MCF 10A (cell line): ENCODE measurements around the gene S100A7. TPM values are rescaled to one million over a fixed set of nuclear protein-coding genes. Genes with fewer than 3 reads are reported as not detected.
A peak's percentile ranks its signal among the peaks of the same experiment; 100 is the strongest.

ENCODE experiments used
- BruUV-seq: library from RNA; stranded (reverse); fragments of 400-500 nt; replicated peaks from 2 replicates; lab custom pipeline; 2021; lab: Mats Ljungman, UMichigan
- CTCF ChIA-PET: fragments of 300-600 bp; sonication (Branson Sonifier 250); formaldehyde crosslinking; extraction: SDS; loops from one replicate; lab custom pipeline; 2021; ENCODE audit warnings: antibody characterized with exemption, inconsistent platforms; lab: Yijun Ruan, JAX
- POLR2A ChIA-PET: fragments of 300-600, 350-650 bp; sonication (Branson Sonifier 250); formaldehyde crosslinking; extraction: SDS; loops from one replicate; lab custom pipeline; 2020; ENCODE audit warnings: antibody characterized with exemption, inconsistent platforms; lab: Yijun Ruan, JAX
- DNase-seq: peaks from one replicate; pipeline ENCODE4 v3.0.0-alpha.2; 2018; ENCODE audit not compliant: unreplicated experiment
- H3K27ac Mint-ChIP-seq: one replicate; pipeline ENCODE4 v1.8.0; 2022; ENCODE audit warnings: mild to moderate bottlenecking, low read depth, mixed read lengths; ENCODE audit not compliant: unreplicated experiment
- H3K27me3 Mint-ChIP-seq: one replicate; pipeline ENCODE4 v1.8.0; 2022; ENCODE audit warnings: mixed read lengths; ENCODE audit not compliant: insufficient read depth, unreplicated experiment
- H3K36me3 Mint-ChIP-seq: one replicate; pipeline ENCODE4 v1.8.0; 2022; ENCODE audit warnings: mild to moderate bottlenecking, moderate library complexity, mixed read lengths; ENCODE audit not compliant: insufficient read depth, unreplicated experiment
- H3K4me1 Mint-ChIP-seq: one replicate; pipeline ENCODE4 v1.8.0; 2022; ENCODE audit warnings: mixed read lengths; ENCODE audit not compliant: insufficient read depth, unreplicated experiment
- H3K4me3 Mint-ChIP-seq: one replicate; pipeline ENCODE4 v1.8.0; 2022; ENCODE audit warnings: mild to moderate bottlenecking, moderate library complexity, mixed read lengths; ENCODE audit not compliant: unreplicated experiment
- H3K9me3 Mint-ChIP-seq: one replicate; pipeline ENCODE4 v1.8.0; 2022; ENCODE audit warnings: mixed read lengths; ENCODE audit not compliant: unreplicated experiment
- CTCF ChIP-seq: fragments of 200-600 bp; IDR thresholded peaks from one replicate; pipeline ENCODE4 v1.8.0; 2022; ENCODE audit warnings: antibody characterized with exemption, mild to moderate bottlenecking; ENCODE audit not compliant: unreplicated experiment
- intact Hi-C: fragments of 100-400 bp; cut with micrococcal nuclease; formaldehyde crosslinking; loops from 2 replicates; pipeline ENCODE4 v1.14.1; 2022
- total RNA-seq: library from RNA; stranded (reverse); gene quantifications from 2 replicates; pipeline ENCODE4 v1.2.3, GENCODE V29; 2022

S100A7 gene
- total RNA-seq, 1 experiment from 2014 or later, result not detected

- CTCF ChIA-PET, result interaction anchor here (0.6 to 31.7 kb wide), 6 partner anchors 9 to 850 kb away, joined by 3 to 1438 read pairs (median 4); partner anchors contain the start of genes PGLYRP4 and S100A9
- Mint-ChIP-seq H3K4me1 (peaks cover 21% of the 10 kb centered on the region), H3K4me3 (no peak overlapping the region), H3K27ac (no peak overlapping the region), H3K9me3 (no peaks in the 10 kb centered on the region), H3K27me3 (peaks cover 14% of the 10 kb centered on the region), H3K36me3 (no peaks in the 10 kb centered on the region)
- POLR2A ChIA-PET, result interaction anchor here (1.2 to 1.6 kb wide), 2 partner anchors 150 to 168 kb away, joined by 3 to 4 read pairs; no protein-coding TSS in a partner anchor
- no peak for TF ChIP-seq CTCF
- no peak for DNase-seq
- BruUV-seq, result no TSS peak
- intact Hi-C loops, result no loop called here
Measured at GRCh38 chr1:153503766-153504165, 43.3 kb upstream of the S100A7 start.

DNA sequence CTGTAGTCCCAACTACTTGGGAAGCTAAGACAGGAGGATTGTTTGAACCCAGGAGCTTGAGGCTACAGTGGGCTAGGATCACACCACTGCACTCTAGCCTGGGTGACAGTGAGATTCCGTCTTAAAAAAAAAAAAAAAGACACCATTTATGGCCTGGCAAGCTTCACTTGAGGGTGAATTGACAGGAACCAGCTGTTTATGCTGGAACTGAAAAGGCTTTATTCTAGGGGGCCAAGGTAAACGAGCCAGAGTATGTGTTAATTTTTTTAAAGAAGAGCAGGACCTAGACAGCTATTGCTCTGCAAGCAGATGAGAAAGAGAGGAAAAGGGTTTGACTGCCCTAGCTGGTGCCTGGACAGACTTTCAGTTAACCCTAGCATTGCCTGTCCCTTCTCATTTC lies 38.3 kb upstream of the S100A7 start:
- H3K27me3 Mint-ChIP-seq, result peaks cover 40% of the 10 kb centered on the region
- no peak for TF ChIP-seq CTCF
- intact Hi-C loops, result no loop called here
- POLR2A ChIA-PET, result interaction anchor here (0.5 to 2.9 kb wide), 5 partner anchors 8 to 161 kb away, joined by 3 to 10 read pairs (median 3); partner anchors contain the start of gene S100A9
- DNase-seq, result no peak
- no peak overlapping the region for H3K4me3 Mint-ChIP-seq
- no peaks in the 10 kb centered on the region for H3K36me3 Mint-ChIP-seq
- peaks cover under 1% of the 10 kb centered on the region for H3K4me1 Mint-ChIP-seq
- CTCF ChIA-PET, result interaction anchor here (0.6 to 31.7 kb wide), 3 partner anchors 8 to 677 kb away, joined by 4 to 1438 read pairs (median 128); partner anchors contain the start of genes PGLYRP4 and S100A9
- H3K27ac Mint-ChIP-seq, result no peak overlapping the region
- no TSS peak for BruUV-seq
- H3K9me3 Mint-ChIP-seq, result no peaks in the 10 kb centered on the region

DNA sequence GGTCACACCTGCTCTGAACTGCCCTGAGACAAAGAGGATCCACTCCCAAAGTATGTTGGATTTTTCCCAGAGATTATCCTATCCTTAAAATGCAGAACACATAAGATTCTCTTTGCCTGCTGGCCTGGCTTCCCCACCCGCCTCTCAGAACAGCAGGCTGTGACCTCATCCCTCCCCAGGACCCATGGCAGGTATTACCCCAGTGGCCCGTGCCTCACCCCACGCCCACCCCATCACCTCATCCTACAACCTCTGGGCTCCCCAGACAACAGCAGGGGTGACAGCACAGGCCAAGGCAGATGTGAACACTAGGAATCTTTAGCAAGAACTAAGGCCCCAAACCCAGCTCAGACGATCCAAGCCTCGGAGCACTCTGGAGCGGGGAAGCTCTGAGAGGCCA lies 35.1 kb upstream of the S100A7 start:
- Mint-ChIP-seq H3K27ac (no peak overlapping the region), H3K36me3 (no peaks in the 10 kb centered on the region), H3K27me3 (peaks cover 40% of the 10 kb centered on the region), H3K4me3 (no peak overlapping the region), H3K4me1 (peaks cover 22% of the 10 kb centered on the region), H3K9me3 (no peaks in the 10 kb centered on the region)
- no peak for DNase-seq
- no peak for TF ChIP-seq CTCF
- ChIA-PET CTCF (interaction anchor here (0.5 to 31.7 kb wide), 60 partner anchors 11 to 852 kb away, joined by 3 to 1438 read pairs (median 4); partner anchors contain the start of genes CHTOP, PGLYRP4, S100A12 and S100A16), POLR2A (interaction anchor here (1.3 to 1.6 kb wide), 4 partner anchors 140 to 144 kb away, joined by 6 to 16 read pairs (median 6); no protein-coding TSS in a partner anchor)
- BruUV-seq, result no TSS peak
- intact Hi-C loops, result loop anchor here (1.0 to 2.0 kb wide), 2 partner anchors 91 to 143 kb away; no protein-coding TSS in a partner anchor

DNA sequence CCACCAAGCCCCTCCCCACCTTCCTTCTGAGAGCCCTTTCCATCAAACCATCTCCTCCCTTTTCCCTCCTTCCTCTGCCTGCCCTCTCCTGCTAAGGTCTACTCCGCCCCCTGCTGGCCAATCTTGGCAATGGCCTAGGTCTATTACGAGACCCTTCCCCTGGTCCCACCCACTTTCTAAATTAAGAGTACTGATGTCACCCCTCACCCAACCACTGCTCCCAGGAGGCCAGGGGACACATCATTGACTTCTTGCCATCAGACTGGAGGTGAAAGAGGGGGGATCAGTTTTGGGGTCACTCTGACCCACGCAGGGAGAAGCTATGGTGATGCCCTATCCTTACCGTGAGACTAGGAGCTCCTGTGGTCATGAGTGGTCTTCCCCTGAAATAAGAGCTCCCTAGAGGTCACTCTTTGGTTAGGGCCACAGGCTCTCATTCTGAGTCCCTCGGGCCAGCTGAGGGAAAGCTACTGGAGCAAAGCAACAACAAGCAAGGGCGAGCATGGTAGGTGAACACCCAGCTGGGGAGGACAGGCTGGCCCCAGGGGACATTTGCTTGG lies 34.6 kb upstream of the S100A7 start:
- POLR2A ChIA-PET, result interaction anchor here (0.8 to 1.5 kb wide), 6 partner anchors 11 to 142 kb away, joined by 4 to 7 read pairs (median 6); partner anchors contain the start of gene S100A9
- H3K4me1 Mint-ChIP-seq, result peaks cover 27% of the 10 kb centered on the region
- peak; percentile 99 for TF ChIP-seq CTCF
- no peaks in the 10 kb centered on the region for H3K9me3 Mint-ChIP-seq
- DNase-seq, result peak; percentile 81
- no peak overlapping the region for H3K27ac Mint-ChIP-seq
- H3K36me3 Mint-ChIP-seq, result no peaks in the 10 kb centered on the region
- H3K27me3 Mint-ChIP-seq, result peaks cover 39% of the 10 kb centered on the region
- H3K4me3 Mint-ChIP-seq, result no peak overlapping the region
- CTCF ChIA-PET, result interaction anchor here (0.5 to 31.7 kb wide), 74 partner anchors 11 to 1458 kb away, joined by 3 to 1438 read pairs (median 4); partner anchors contain the start of genes CHTOP, PGLYRP4, S100A11 and S100A12
- intact Hi-C loops, result loop anchor here (1.0 to 2.0 kb wide), 2 partner anchors 90 to 143 kb away; no protein-coding TSS in a partner anchor
- no TSS peak for BruUV-seq
